Stomach (tissue), 9 donors: ENCODE data around the gene CCDC141. TPM values are rescaled to one million over a fixed set of nuclear protein-coding genes. Genes with fewer than 3 reads are reported as not detected.

ENCODE experiments used
- DNase-seq, 2 donors: peaks; one replicate each; pipeline versions ENCODE4 v3.0.0 to v3.0.0-alpha.2; 2013 to 2019
- H3K27ac ChIP-seq, 5 donors: fragments of 200-600 bp in 4 of 5; sonication (generic) in 4 of 5; one replicate each; pipeline ENCODE4 v1.5.1; 2013 to 2019; ENCODE audit warnings: mild to moderate bottlenecking in 1 of 5, moderate library complexity in 1 of 5
- H3K27me3 ChIP-seq, 3 donors: fragments of 200-600 bp; sonication (generic); one replicate each; pipeline ENCODE4 v1.5.1; 2017 to 2019; ENCODE audit warnings: mixed run types in 1 of 3
- H3K36me3 ChIP-seq, 4 donors: fragments of 200-600 bp; sonication (generic); 1 replicate in 3 of 4; 2 replicates in 1 of 4; pipeline ENCODE4 v1.5.1; 2016 to 2019
- H3K4me1 ChIP-seq, 4 donors: fragments of 200-600 bp; sonication (generic); one replicate each; pipeline ENCODE4 v1.5.1; 2016 to 2019
- H3K4me3 ChIP-seq, 4 donors: fragments of 200-600 bp; sonication (generic) in 3 of 4; one replicate each; pipeline ENCODE4 v1.5.1; 2016 to 2019; ENCODE audit warnings: mild to moderate bottlenecking in 1 of 4
- H3K9me3 ChIP-seq, 4 donors: fragments of 200-600 bp; sonication (generic); one replicate each; pipeline ENCODE4 v1.5.1; 2016 to 2019
- CTCF ChIP-seq, 7 experiments: fragments of 450-650 bp in 4 of 7; fragments of 200-600 bp in 3 of 7; sonication (generic) in 3 of 7; IDR thresholded peaks; one replicate each; pipeline ENCODE4 v1.5.1; 2016 to 2019; ENCODE audit warnings: antibody characterized with exemption in 7 of 7, control low read depth in 2 of 7, mild to moderate bottlenecking in 1 of 7
- EP300 ChIP-seq: sonication (generic); formaldehyde crosslinking; IDR thresholded peaks from one replicate; pipeline ENCODE4 v1.6.1; 2017; ENCODE audit warnings: antibody characterized with exemption
- POLR2A ChIP-seq, 4 donors: fragments of 450-650 bp; IDR thresholded peaks; one replicate each; pipeline ENCODE4 v1.6.1; 2016; ENCODE audit warnings: antibody characterized with exemption in 4 of 4, control low read depth in 2 of 4, mild to moderate bottlenecking in 1 of 4, moderate library complexity in 1 of 4
- POLR2AphosphoS5 ChIP-seq, 3 donors: sonication (generic); formaldehyde crosslinking; IDR thresholded peaks; one replicate each; pipeline ENCODE4 v1.6.1; 2016; ENCODE audit warnings: antibody characterized with exemption in 3 of 3
- WGBS, 5 donors: extraction: QIAGEN DNeasy Blood & Tissue Kit in 3 of 5; methylation state at CpG; one replicate each; pipeline versions ENCODE4 v1.1.5 to v1.1.7; 2013 to 2018; 5-methylcytosine and 5-hydroxymethylcytosine counted together
- intact Hi-C: fragments of 100-400 bp; cut with DNase I; formaldehyde crosslinking; loops from one replicate; pipeline ENCODE4 v1.15.1; 2023; ENCODE audit warnings: low total_unique reads
- polyA plus RNA-seq, 3 donors: library from polyadenylated mRNA; stranded (reverse); fragments of 200-250 nt; gene quantifications; one replicate each; pipeline ENCODE4 v1.2.3, GENCODE V29; 2013
- total RNA-seq, 5 donors: library from RNA; depleted of rRNA; stranded (reverse); fragments of >200 nt; gene quantifications; one replicate each; pipeline versions ENCODE4 v1.1.0 to v1.2.3, GENCODE V29; 2014 to 2016
- donor health status: healthy with polysubstance abuse.
- donor health status: Bipolar disorder and iron deficiency.
- donor health status: healthy.

CCDC141 gene
- total and polyA plus RNA-seq, 8 donors: 0.10 to 12.5 (median 1.2) TPM; not detected in 1

- Histone ChIP-seq H3K4me3 (no peak overlapping the region), H3K4me1 (no peaks in the 10 kb centered on the region), H3K9me3 (no peaks in the 10 kb centered on the region), H3K27ac (no peak overlapping the region), H3K27me3 (no peaks in the 10 kb centered on the region), H3K36me3 (no peaks in the 10 kb centered on the region)
- intact Hi-C loops: no loop called here
- TF ChIP-seq CTCF (IDR thresholded peaks at IDR 0.05): no peak
- no peak for TF ChIP-seq EP300
- TF ChIP-seq POLR2AphosphoS5 (IDR thresholded peaks at IDR 0.05): no peak
- TF ChIP-seq POLR2A (IDR thresholded peaks at IDR 0.05): no peak
- no peak for DNase-seq
- 93 to 100% (median 97%) methylated on average over 1 of the region's 1 CpG for WGBS, 5 donors
These were observed 87.8 kb downstream of the CCDC141 start for GRCh38 chr2:178962152-178962551.

- H3K27me3 ChIP-seq: no peaks in the 10 kb centered on the region
- whole genome bisulfite sequencing, 5 donors: 84 to 89% (median 85%) methylated on average over 4 of the region's 4 CpGs
- H3K9me3 ChIP-seq: no peaks in the 10 kb centered on the region
- H3K36me3 ChIP-seq: no peaks in the 10 kb centered on the region
- H3K4me3 ChIP-seq: no peak overlapping the region
- no peak for DNase-seq
- H3K4me1 ChIP-seq: no peaks in the 10 kb centered on the region
- intact Hi-C loops: no loop called here
- TF ChIP-seq CTCF (IDR thresholded peaks at IDR 0.05) (no peak), POLR2AphosphoS5 (IDR thresholded peaks at IDR 0.05) (no peak), POLR2A (IDR thresholded peaks at IDR 0.05) (no peak), EP300 (no peak)
- no peak overlapping the region for H3K27ac ChIP-seq
These were observed 95.9 kb downstream of the CCDC141 start for GRCh38 chr2:178954049-178954448.

- H3K27me3 ChIP-seq: no peaks in the 10 kb centered on the region
- H3K36me3 ChIP-seq: no peaks in the 10 kb centered on the region
- intact Hi-C loops: no loop called here
- 85 to 92% (median 89%) methylated on average over 5 of the region's 5 CpGs for WGBS, 5 donors
- no peaks in the 10 kb centered on the region for H3K4me1 ChIP-seq
- H3K27ac ChIP-seq: no peak overlapping the region
- H3K4me3 ChIP-seq: no peak overlapping the region
- TF ChIP-seq POLR2A (IDR thresholded peaks at IDR 0.05): no peak
- no peak for TF ChIP-seq EP300
- no peak for TF ChIP-seq POLR2AphosphoS5 (IDR thresholded peaks at IDR 0.05)
- TF ChIP-seq CTCF (IDR thresholded peaks at IDR 0.05): no peak
- H3K9me3 ChIP-seq: no peaks in the 10 kb centered on the region
- DNase-seq: no peak
These were observed 98.5 kb downstream of the CCDC141 start for GRCh38 chr2:178951266-178952006.

- no peak overlapping the region for H3K4me3 ChIP-seq
- no peaks in the 10 kb centered on the region for H3K9me3 ChIP-seq
- no peak overlapping the region for H3K27ac ChIP-seq
- WGBS, 5 donors: 76 to 88% (median 78%) methylated on average over 4 of the region's 4 CpGs
- DNase-seq: no peak
- H3K36me3 ChIP-seq: no peaks in the 10 kb centered on the region
- intact Hi-C loops: no loop called here
- no peaks in the 10 kb centered on the region for H3K4me1 ChIP-seq
- no peak for TF ChIP-seq EP300
- TF ChIP-seq CTCF (IDR thresholded peaks at IDR 0.05): no peak
- TF ChIP-seq POLR2A (IDR thresholded peaks at IDR 0.05): no peak
- no peak for TF ChIP-seq POLR2AphosphoS5 (IDR thresholded peaks at IDR 0.05)
- no peaks in the 10 kb centered on the region for H3K27me3 ChIP-seq
These were observed 100.4 kb downstream of the CCDC141 start for GRCh38 chr2:178949584-178949983.
